Naive B cell (primary cell): Measurements from ENCODE around the gene LCE7A. TPM values are rescaled to one million over a fixed set of nuclear protein-coding genes. Genes with fewer than 3 reads are reported as not detected.
A peak's percentile ranks its signal among the peaks of the same experiment; 100 is the strongest.

Source experiments
- ATAC-seq, 2 donors: fragments of 150-1000 bp; cut with Tn5 transposase; 2 replicates each; pipeline ENCODE4 v1.10.0; 2021; ENCODE audit warnings: low read depth in 2 of 2, mild to moderate bottlenecking in 2 of 2, moderate library complexity in 2 of 2
- DNase-seq: peaks from one replicate; pipeline ENCODE4 v3.0.0; 2022
- H3K27ac Mint-ChIP-seq, 6 donors: one replicate each; pipeline ENCODE4 v1.8.0; 2020 to 2022; ENCODE audit warnings: mild to moderate bottlenecking in 6 of 6, mixed read lengths in 6 of 6, moderate library complexity in 5 of 6, inconsistent platforms in 2 of 6
- H3K27me3 Mint-ChIP-seq, 3 donors: one replicate each; pipeline ENCODE4 v1.8.0; 2021 to 2022; ENCODE audit warnings: mixed read lengths in 3 of 3, mild to moderate bottlenecking in 1 of 3
- H3K36me3 Mint-ChIP-seq, 2 donors: one replicate each; pipeline ENCODE4 v1.8.0; 2020 to 2022; ENCODE audit warnings: mixed read lengths in 2 of 2, inconsistent platforms in 1 of 2, mild to moderate bottlenecking in 1 of 2
- H3K4me1 Mint-ChIP-seq, 3 donors: one replicate each; pipeline ENCODE4 v1.8.0; 2020 to 2022; ENCODE audit warnings: mixed read lengths in 3 of 3, inconsistent platforms in 1 of 3, mild to moderate bottlenecking in 1 of 3, moderate library complexity in 1 of 3
- H3K4me3 Mint-ChIP-seq, 8 donors: one replicate each; pipeline ENCODE4 v1.8.0; 2020 to 2022; ENCODE audit warnings: mild to moderate bottlenecking in 8 of 8, mixed read lengths in 8 of 8, moderate library complexity in 8 of 8, inconsistent platforms in 2 of 8
- H3K9me3 Mint-ChIP-seq, 7 donors: one replicate each; pipeline ENCODE4 v1.8.0; 2020 to 2022; ENCODE audit warnings: mixed read lengths in 7 of 7, mild to moderate bottlenecking in 5 of 7, inconsistent platforms in 2 of 7, moderate library complexity in 1 of 7
- polyA plus RNA-seq, 6 donors: library from polyadenylated mRNA; unstranded; fragments of 300-500 nt; fragmentation: Illumina TruSeq; gene quantifications; one replicate each; pipeline ENCODE4 v1.2.3, GENCODE V29; 2021; ENCODE audit warnings: low read depth in 6 of 6

LCE7A gene
- polyA plus RNA-seq, 6 donors from 2014 or later: not detected

- Mint-ChIP-seq H3K27ac (no peak overlapping the region), H3K4me3 (no peak overlapping the region), H3K27me3 (peaks cover 0 to 14% (median 2%) of the 10 kb centered on the region in 3 donors), H3K4me1 (no peaks in the 10 kb centered on the region), H3K9me3 (no peaks in the 10 kb centered on the region), H3K36me3 (no peaks in the 10 kb centered on the region)
- DNase-seq: no peak
- no peak for ATAC-seq
Measured at GRCh38 chr1:152866321-152866720, 6.5 kb downstream of the LCE7A start.

- H3K27ac Mint-ChIP-seq: no peak overlapping the region
- no peaks in the 10 kb centered on the region for H3K36me3 Mint-ChIP-seq
- no peak overlapping the region for H3K4me3 Mint-ChIP-seq
- no peaks in the 10 kb centered on the region for H3K9me3 Mint-ChIP-seq
- H3K27me3 Mint-ChIP-seq: peaks cover 2 to 26% (median 14%) of the 10 kb centered on the region in 3 donors
- DNase-seq (peak; percentile 20), ATAC-seq (no peak)
- H3K4me1 Mint-ChIP-seq: no peaks in the 10 kb centered on the region
Measured at GRCh38 chr1:152869808-152870419, 10.1 kb downstream of the LCE7A start.

- Mint-ChIP-seq H3K9me3 (no peaks in the 10 kb centered on the region), H3K4me1 (no peaks in the 10 kb centered on the region), H3K27ac (no peak overlapping the region), H3K36me3 (no peaks in the 10 kb centered on the region), H3K4me3 (no peak overlapping the region), H3K27me3 (peaks cover 12 to 31% (median 23%) of the 10 kb centered on the region in 3 donors)
- no peak for DNase-seq
- ATAC-seq: no peak
Measured at GRCh38 chr1:152870831-152871730, 11.3 kb downstream of the LCE7A start.

GRCh38 chr1:152871731-152872126 lies 11.9 kb downstream of the LCE7A start:
- Mint-ChIP-seq H3K4me1 (no peaks in the 10 kb centered on the region), H3K27me3 (peaks cover 17 to 35% (median 26%) of the 10 kb centered on the region in 3 donors), H3K27ac (no peak overlapping the region), H3K9me3 (no peaks in the 10 kb centered on the region), H3K36me3 (no peaks in the 10 kb centered on the region), H3K4me3 (peak overlapping the region in 1 of 8 donors; percentile 67)
- DNase-seq: no peak
- ATAC-seq: no peak

GRCh38 chr1:152873495-152873894 lies 13.7 kb downstream of the LCE7A start:
- Mint-ChIP-seq H3K27me3 (peaks cover 35 to 44% (median 44%) of the 10 kb centered on the region in 3 donors), H3K4me1 (no peaks in the 10 kb centered on the region), H3K9me3 (no peaks in the 10 kb centered on the region), H3K27ac (no peak overlapping the region), H3K36me3 (no peaks in the 10 kb centered on the region), H3K4me3 (no peak overlapping the region)
- ATAC-seq (no peak), DNase-seq (no peak)

GRCh38 chr1:152876827-152877226 lies 17.0 kb downstream of the LCE7A start:
- ATAC-seq: no peak
- Mint-ChIP-seq H3K4me1 (peaks cover 0 to 3% (median 0%) of the 10 kb centered on the region in 3 donors), H3K9me3 (no peaks in the 10 kb centered on the region), H3K4me3 (no peak overlapping the region), H3K27ac (no peak overlapping the region), H3K36me3 (no peaks in the 10 kb centered on the region), H3K27me3 (peaks cover 33 to 54% (median 41%) of the 10 kb centered on the region in 3 donors)
- no peak for DNase-seq

- Mint-ChIP-seq H3K4me3 (no peak within 1 kb of the TSS), H3K9me3 (peaks cover 0 to 2% (median 0%) of the 10 kb centered on the region in 7 donors), H3K27me3 (peaks cover 29 to 54% (median 35%) of the 10 kb centered on the region in 3 donors), H3K36me3 (no peaks in the 10 kb centered on the region), H3K4me1 (peaks cover 0 to 3% (median 0%) of the 10 kb centered on the region in 3 donors), H3K27ac (peak within 1 kb of the TSS in 1 of 6 donors; percentile 8)
- no peak for DNase-seq
- ATAC-seq: no peak
Measured at GRCh38 chr1:152878042-152878441, 18.2 kb downstream of the LCE7A start, which contains the start of gene SMCP. SMCP (plus strand) TSS chr1:152878322; CDS start chr1:152884423, 6,101 bp downstream.

GRCh38 chr1:152879559-152880198 lies 19.9 kb downstream of the LCE7A start:
- Mint-ChIP-seq H3K9me3 (peaks cover 0 to 2% (median 0%) of the 10 kb centered on the region in 7 donors), H3K4me3 (no peak overlapping the region), H3K4me1 (peaks cover 0 to 3% (median 0%) of the 10 kb centered on the region in 3 donors), H3K27ac (no peak overlapping the region), H3K36me3 (no peaks in the 10 kb centered on the region), H3K27me3 (peaks cover 18 to 54% (median 35%) of the 10 kb centered on the region in 3 donors)
- no peak for ATAC-seq
- DNase-seq: no peak

- ATAC-seq: no peak
Measured at GRCh38 chr1:152880316-152880715, 20.5 kb downstream of the LCE7A start.

GRCh38 chr1:152880907-152881306 lies 21.1 kb downstream of the LCE7A start:
- ATAC-seq (no peak), DNase-seq (no peak)
- no peak overlapping the region for H3K27ac Mint-ChIP-seq
- H3K27me3 Mint-ChIP-seq: peaks cover 12 to 42% (median 24%) of the 10 kb centered on the region in 3 donors
- H3K4me1 Mint-ChIP-seq: peaks cover 0 to 3% (median 0%) of the 10 kb centered on the region in 3 donors
- H3K9me3 Mint-ChIP-seq: peaks cover 0 to 2% (median 0%) of the 10 kb centered on the region in 7 donors
- H3K4me3 Mint-ChIP-seq: no peak overlapping the region
- no peaks in the 10 kb centered on the region for H3K36me3 Mint-ChIP-seq

More at GRCh38 chr1:152880316-152880715, 20.5 kb downstream of the LCE7A start:
- Mint-ChIP-seq H3K27ac (no peak overlapping the region), H3K36me3 (no peaks in the 10 kb centered on the region), H3K9me3 (peaks cover 0 to 2% (median 0%) of the 10 kb centered on the region in 7 donors), H3K4me3 (peak overlapping the region in 1 of 8 donors; percentile 76), H3K4me1 (peaks cover 0 to 3% (median 0%) of the 10 kb centered on the region in 3 donors), H3K27me3 (peaks cover 14 to 48% (median 30%) of the 10 kb centered on the region in 3 donors)
- no peak for DNase-seq

GRCh38 chr1:152884085-152884484 lies 24.3 kb downstream of the LCE7A start:
- H3K4me3 Mint-ChIP-seq: no peak overlapping the region
- peaks cover 0 to 21% (median 0%) of the 10 kb centered on the region in 3 donors for H3K27me3 Mint-ChIP-seq
- DNase-seq: no peak
- no peaks in the 10 kb centered on the region for H3K36me3 Mint-ChIP-seq
- H3K9me3 Mint-ChIP-seq: peaks cover 0 to 2% (median 0%) of the 10 kb centered on the region in 7 donors
- no peak overlapping the region for H3K27ac Mint-ChIP-seq
- no peak for ATAC-seq
- peaks cover 0 to 3% (median 0%) of the 10 kb centered on the region in 3 donors for H3K4me1 Mint-ChIP-seq

GRCh38 chr1:152884506-152884905 lies 24.7 kb downstream of the LCE7A start:
- peaks cover 0 to 24% (median 0%) of the 10 kb centered on the region in 3 donors for H3K27me3 Mint-ChIP-seq
- H3K4me1 Mint-ChIP-seq: peaks cover 0 to 3% (median 0%) of the 10 kb centered on the region in 3 donors
- H3K27ac Mint-ChIP-seq: no peak overlapping the region
- no peak for DNase-seq
- peaks cover 0 to 2% (median 0%) of the 10 kb centered on the region in 7 donors for H3K9me3 Mint-ChIP-seq
- no peaks in the 10 kb centered on the region for H3K36me3 Mint-ChIP-seq
- ATAC-seq: no peak
- H3K4me3 Mint-ChIP-seq: no peak overlapping the region

GRCh38 chr1:152884966-152885624 lies 25.3 kb downstream of the LCE7A start:
- Mint-ChIP-seq H3K27ac (no peak overlapping the region), H3K4me1 (no peaks in the 10 kb centered on the region), H3K4me3 (no peak overlapping the region), H3K27me3 (peaks cover 0 to 24% (median 0%) of the 10 kb centered on the region in 3 donors), H3K9me3 (peaks cover 0 to 2% (median 0%) of the 10 kb centered on the region in 7 donors), H3K36me3 (no peaks in the 10 kb centered on the region)
- no peak for ATAC-seq
- DNase-seq: no peak
